WTC11 (cell line): ENCODE data around the gene ROBO1. TPM values are rescaled to one million over a fixed set of nuclear protein-coding genes. Genes with fewer than 3 reads are reported as not detected.

Experiments
- ATAC-seq: fragments of 200-7000 bp; cut with Tn5 transposase; 2 replicates; pipeline ENCODE4 v1.10.0; 2021; ENCODE audit warnings: mild to moderate bottlenecking, moderate library complexity
- CTCF ChIA-PET: fragments of 300-600 bp; sonication (Branson Sonifier 250); formaldehyde crosslinking; loops from one replicate; lab custom pipeline; 2021; ENCODE audit warnings: antibody characterized with exemption; lab: Charles Lee
- POLR2A ChIA-PET: fragments of 350-600 bp; sonication (Branson Sonifier 250); formaldehyde crosslinking; loops from one replicate; lab custom pipeline; 2021; ENCODE audit warnings: antibody characterized with exemption; lab: Charles Lee
- DNase-seq: peaks from one replicate; pipeline ENCODE4 v3.0.0; 2021; ENCODE audit warnings: low spot score
- H3K27ac Mint-ChIP-seq: 2 replicates; pipeline ENCODE4 v1.8.0; 2021; ENCODE audit warnings: mixed read lengths
- H3K27me3 Mint-ChIP-seq: 2 replicates; pipeline ENCODE4 v1.8.0; 2021; ENCODE audit warnings: low read depth, mild to moderate bottlenecking, moderate library complexity, mixed read lengths
- H3K36me3 Mint-ChIP-seq: 2 replicates; pipeline ENCODE4 v1.8.0; 2021; ENCODE audit warnings: mixed read lengths
- H3K4me1 Mint-ChIP-seq: 2 replicates; pipeline ENCODE4 v1.8.0; 2022; ENCODE audit warnings: mixed read lengths
- H3K4me3 Mint-ChIP-seq: 2 replicates; pipeline ENCODE4 v1.8.0; 2021; ENCODE audit warnings: mild to moderate bottlenecking, moderate library complexity, mixed read lengths
- H3K9me3 Mint-ChIP-seq: 2 replicates; pipeline ENCODE4 v1.8.0; 2021; ENCODE audit warnings: mixed read lengths
- ATF1 ChIP-seq: sonication (generic); formaldehyde crosslinking; IDR thresholded peaks from 2 replicates; pipeline ENCODE4 v1.8.1; 2023; ENCODE audit warnings: mild to moderate bottlenecking, moderate library complexity, missing genetic modification reagents
- CDX4 ChIP-seq: fragments of 250-450 bp; sonication (Bioruptor Pico); IDR thresholded peaks from 2 replicates; pipeline ENCODE4 v1.9.0; 2021; ENCODE audit warnings: moderate library complexity, mild to moderate bottlenecking, inconsistent platforms, borderline replicate concordance
- ELF4 ChIP-seq: sonication (generic); formaldehyde crosslinking; IDR thresholded peaks from 2 replicates; pipeline ENCODE4 v1.8.1; 2022; ENCODE audit warnings: low read depth, mild to moderate bottlenecking, moderate library complexity, missing genetic modification reagents
- ETV6 ChIP-seq: sonication (generic); formaldehyde crosslinking; IDR thresholded peaks from 2 replicates; pipeline ENCODE4 v1.8.1; 2022; ENCODE audit warnings: mild to moderate bottlenecking, missing genetic modification reagents
- GRHL2 ChIP-seq: fragments of 250-450 bp; sonication (Bioruptor Pico); IDR thresholded peaks from 2 replicates; pipeline ENCODE4 v1.8.0; 2022; ENCODE audit warnings: mild to moderate bottlenecking, moderate library complexity; ENCODE audit not compliant: insufficient replicate concordance, severe bottlenecking
- JAZF1 ChIP-seq: fragments of 250-450 bp; sonication (Bioruptor Pico); IDR thresholded peaks from 2 replicates; pipeline ENCODE4 v1.9.0; 2021; ENCODE audit warnings: moderate library complexity, mild to moderate bottlenecking, inconsistent platforms
- MXD4 ChIP-seq: fragments of 250-450 bp; sonication (Bioruptor Pico); IDR thresholded peaks from 2 replicates; pipeline ENCODE4 v1.8.0; 2021; ENCODE audit warnings: mild to moderate bottlenecking, moderate library complexity, borderline replicate concordance
- NR2C2 ChIP-seq: sonication (generic); formaldehyde crosslinking; IDR thresholded peaks from 2 replicates; pipeline ENCODE4 v1.8.0; 2022; ENCODE audit warnings: mild to moderate bottlenecking, missing genetic modification reagents
- NR3C1 ChIP-seq: sonication (generic); formaldehyde crosslinking; conservative IDR thresholded peaks from 2 replicates; pipeline ENCODE4 v1.8.1; 2023; ENCODE audit warnings: low read depth, mild to moderate bottlenecking, missing genetic modification reagents
- RELA ChIP-seq: sonication (generic); formaldehyde crosslinking; IDR thresholded peaks from 2 replicates; pipeline ENCODE4 v1.8.1; 2022; ENCODE audit warnings: missing genetic modification reagents, mild to moderate bottlenecking, borderline replicate concordance
- SMAD4 ChIP-seq: sonication (generic); formaldehyde crosslinking; IDR thresholded peaks from 2 replicates; pipeline ENCODE4 v1.8.0; 2022; ENCODE audit warnings: mild to moderate bottlenecking, missing genetic modification reagents
- TCF7 ChIP-seq: sonication (generic); formaldehyde crosslinking; IDR thresholded peaks from 2 replicates; pipeline ENCODE4 v1.8.0; 2022; ENCODE audit warnings: mild to moderate bottlenecking, low read depth, missing genetic modification reagents, moderate library complexity
- TEAD1 ChIP-seq: sonication (generic); formaldehyde crosslinking; IDR thresholded peaks from 2 replicates; pipeline ENCODE4 v1.8.0; 2022; ENCODE audit warnings: mild to moderate bottlenecking, missing genetic modification reagents
- TEAD4 ChIP-seq: sonication (generic); formaldehyde crosslinking; IDR thresholded peaks from 2 replicates; pipeline ENCODE4 v1.8.0; 2022; ENCODE audit warnings: mild to moderate bottlenecking, missing genetic modification reagents
- ZNF232 ChIP-seq: sonication (generic); formaldehyde crosslinking; IDR thresholded peaks from 2 replicates; pipeline ENCODE4 v1.8.0; 2022; ENCODE audit warnings: mild to moderate bottlenecking, missing genetic modification reagents
- total RNA-seq: library from RNA; stranded (reverse); gene quantifications from 3 replicates; pipeline ENCODE4 v1.2.3, GENCODE V29; 2021
- TF ChIP-seq, protein P1 (sequence below): fragments of 250-450 bp; sonication (Bioruptor Pico); IDR thresholded peaks from 2 replicates; pipeline ENCODE4 v1.9.0; 2021; ENCODE audit warnings: mild to moderate bottlenecking, borderline replicate concordance
- TF ChIP-seq, protein P2 (sequence below): fragments of 250-450 bp; sonication (Bioruptor Pico); IDR thresholded peaks from 2 replicates; pipeline ENCODE4 v2.1.2; 2022; ENCODE audit warnings: mild to moderate bottlenecking, moderate library complexity
- TF ChIP-seq, protein P3 (sequence below): sonication (generic); formaldehyde crosslinking; IDR thresholded peaks from 2 replicates; pipeline ENCODE4 v1.8.0; 2022; ENCODE audit warnings: mild to moderate bottlenecking, missing genetic modification reagents
- TF ChIP-seq, protein P4 (sequence below): sonication (generic); formaldehyde crosslinking; conservative IDR thresholded peaks from 2 replicates; pipeline ENCODE4 v1.8.1; 2022; ENCODE audit warnings: mild to moderate bottlenecking, missing genetic modification reagents

Gene ROBO1
- total RNA-seq, 1 experiment from 2014 or later, result 90.9 TPM

GRCh38 chr3:78621061-78621716 is 1146.6 kb downstream of the ROBO1 start (continued):
- TF ChIP-seq, protein P1, sequence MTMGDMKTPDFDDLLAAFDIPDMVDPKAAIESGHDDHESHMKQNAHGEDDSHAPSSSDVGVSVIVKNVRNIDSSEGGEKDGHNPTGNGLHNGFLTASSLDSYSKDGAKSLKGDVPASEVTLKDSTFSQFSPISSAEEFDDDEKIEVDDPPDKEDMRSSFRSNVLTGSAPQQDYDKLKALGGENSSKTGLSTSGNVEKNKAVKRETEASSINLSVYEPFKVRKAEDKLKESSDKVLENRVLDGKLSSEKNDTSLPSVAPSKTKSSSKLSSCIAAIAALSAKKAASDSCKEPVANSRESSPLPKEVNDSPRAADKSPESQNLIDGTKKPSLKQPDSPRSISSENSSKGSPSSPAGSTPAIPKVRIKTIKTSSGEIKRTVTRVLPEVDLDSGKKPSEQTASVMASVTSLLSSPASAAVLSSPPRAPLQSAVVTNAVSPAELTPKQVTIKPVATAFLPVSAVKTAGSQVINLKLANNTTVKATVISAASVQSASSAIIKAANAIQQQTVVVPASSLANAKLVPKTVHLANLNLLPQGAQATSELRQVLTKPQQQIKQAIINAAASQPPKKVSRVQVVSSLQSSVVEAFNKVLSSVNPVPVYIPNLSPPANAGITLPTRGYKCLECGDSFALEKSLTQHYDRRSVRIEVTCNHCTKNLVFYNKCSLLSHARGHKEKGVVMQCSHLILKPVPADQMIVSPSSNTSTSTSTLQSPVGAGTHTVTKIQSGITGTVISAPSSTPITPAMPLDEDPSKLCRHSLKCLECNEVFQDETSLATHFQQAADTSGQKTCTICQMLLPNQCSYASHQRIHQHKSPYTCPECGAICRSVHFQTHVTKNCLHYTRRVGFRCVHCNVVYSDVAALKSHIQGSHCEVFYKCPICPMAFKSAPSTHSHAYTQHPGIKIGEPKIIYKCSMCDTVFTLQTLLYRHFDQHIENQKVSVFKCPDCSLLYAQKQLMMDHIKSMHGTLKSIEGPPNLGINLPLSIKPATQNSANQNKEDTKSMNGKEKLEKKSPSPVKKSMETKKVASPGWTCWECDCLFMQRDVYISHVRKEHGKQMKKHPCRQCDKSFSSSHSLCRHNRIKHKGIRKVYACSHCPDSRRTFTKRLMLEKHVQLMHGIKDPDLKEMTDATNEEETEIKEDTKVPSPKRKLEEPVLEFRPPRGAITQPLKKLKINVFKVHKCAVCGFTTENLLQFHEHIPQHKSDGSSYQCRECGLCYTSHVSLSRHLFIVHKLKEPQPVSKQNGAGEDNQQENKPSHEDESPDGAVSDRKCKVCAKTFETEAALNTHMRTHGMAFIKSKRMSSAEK, result no peak
- TF ChIP-seq SMAD4 (CRISPR knock-in tag), result no peak
- TF ChIP-seq NR3C1 (CRISPR knock-in tag), result no peak
- no peak for TF ChIP-seq ELF4
- TF ChIP-seq, protein P2, sequence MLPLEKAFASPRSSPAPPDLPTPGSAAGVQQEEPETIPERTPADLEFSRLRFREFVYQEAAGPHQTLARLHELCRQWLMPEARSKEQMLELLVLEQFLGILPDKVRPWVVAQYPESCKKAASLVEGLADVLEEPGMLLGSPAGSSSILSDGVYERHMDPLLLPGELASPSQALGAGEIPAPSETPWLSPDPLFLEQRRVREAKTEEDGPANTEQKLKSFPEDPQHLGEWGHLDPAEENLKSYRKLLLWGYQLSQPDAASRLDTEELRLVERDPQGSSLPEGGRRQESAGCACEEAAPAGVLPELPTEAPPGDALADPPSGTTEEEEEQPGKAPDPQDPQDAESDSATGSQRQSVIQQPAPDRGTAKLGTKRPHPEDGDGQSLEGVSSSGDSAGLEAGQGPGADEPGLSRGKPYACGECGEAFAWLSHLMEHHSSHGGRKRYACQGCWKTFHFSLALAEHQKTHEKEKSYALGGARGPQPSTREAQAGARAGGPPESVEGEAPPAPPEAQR (CRISPR knock-in tag), result no peak

DNA sequence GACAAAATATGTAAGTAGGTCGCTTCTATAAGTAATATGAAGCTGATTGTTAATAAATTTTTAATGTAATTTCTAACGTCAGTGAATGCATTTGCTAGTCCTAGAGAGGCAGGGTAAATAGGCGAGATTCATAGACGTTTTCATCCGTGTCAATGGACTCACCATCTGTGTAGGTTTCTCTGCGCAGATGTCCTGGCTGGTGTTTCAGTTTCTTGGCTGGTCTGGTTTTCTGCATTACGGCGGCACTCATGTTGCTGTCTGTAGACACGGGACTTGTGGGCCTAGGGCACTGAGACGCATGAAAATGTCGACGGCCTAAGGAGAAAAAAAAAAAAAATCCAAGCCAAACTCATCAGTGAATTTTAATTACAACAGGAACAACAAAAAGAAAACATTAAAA is 1153.3 kb downstream of the ROBO1 start:
- Mint-ChIP-seq H3K27ac (no peak overlapping the region), H3K36me3 (peaks cover 29% of the 10 kb centered on the region), H3K4me1 (no peaks in the 10 kb centered on the region), H3K9me3 (no peaks in the 10 kb centered on the region), H3K27me3 (no peaks in the 10 kb centered on the region), H3K4me3 (no peak overlapping the region)
- ChIA-PET CTCF (interaction anchor here (1.4 kb wide), 1 partner anchor 31 kb away, joined by 5 read pairs; no protein-coding TSS in a partner anchor), POLR2A (no interaction called here)
- TF ChIP-seq ATF1 (CRISPR knock-in tag) (no peak), NR2C2 (CRISPR knock-in tag) (no peak), TEAD4 (CRISPR knock-in tag) (no peak), TCF7 (CRISPR knock-in tag) (no peak), ZNF232 (CRISPR knock-in tag) (no peak), TEAD1 (CRISPR knock-in tag) (no peak), ETV6 (no peak), JAZF1 (CRISPR knock-in tag) (no peak), MXD4 (no peak), GRHL2 (CRISPR knock-in tag) (no peak), RELA (CRISPR knock-in tag) (no peak), CDX4 (CRISPR knock-in tag) (no peak)
- TF ChIP-seq, protein P3, sequence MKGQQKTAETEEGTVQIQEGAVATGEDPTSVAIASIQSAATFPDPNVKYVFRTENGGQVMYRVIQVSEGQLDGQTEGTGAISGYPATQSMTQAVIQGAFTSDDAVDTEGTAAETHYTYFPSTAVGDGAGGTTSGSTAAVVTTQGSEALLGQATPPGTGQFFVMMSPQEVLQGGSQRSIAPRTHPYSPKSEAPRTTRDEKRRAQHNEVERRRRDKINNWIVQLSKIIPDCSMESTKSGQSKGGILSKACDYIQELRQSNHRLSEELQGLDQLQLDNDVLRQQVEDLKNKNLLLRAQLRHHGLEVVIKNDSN (CRISPR knock-in tag), result no peak
- TF ChIP-seq, protein P4, sequence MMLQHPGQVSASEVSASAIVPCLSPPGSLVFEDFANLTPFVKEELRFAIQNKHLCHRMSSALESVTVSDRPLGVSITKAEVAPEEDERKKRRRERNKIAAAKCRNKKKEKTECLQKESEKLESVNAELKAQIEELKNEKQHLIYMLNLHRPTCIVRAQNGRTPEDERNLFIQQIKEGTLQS, result no peak
- DNase-seq (no peak), ATAC-seq (no peak)
